ENCODE results near the gene SNAP29.

Gene SNAP29

GRCh38 chr22:20816559-20816958 lies 42.2 kb upstream of the SNAP29 start:
- peaks cover 24 to 81% of the 10 kb centered on the region in 2 experiments for H3K36me3 ChIP-seq (ENCODE audit: control insufficient read depth in 2 of 2, insufficient read depth in 1 of 2, low read length in 2 of 2)
- CTCF ChIA-PET: no interaction called here

GRCh38 chr22:20818471-20818870 lies 40.3 kb upstream of the SNAP29 start:
- no peak overlapping the region for H3K27ac ChIP-seq (ENCODE audit: extremely low read depth, low read depth, low read length)
- no peak overlapping the region for H3K4me3 ChIP-seq (ENCODE audit: low read depth, low read length)
- ChIA-PET POLR2A (no interaction called here), CTCF (interaction anchor here (0.6 kb wide), 1 partner anchor 163 kb away, joined by 3 read pairs; no protein-coding TSS in a partner anchor)
- H3K36me3 ChIP-seq (ENCODE audit: control insufficient read depth in 2 of 2, insufficient read depth in 1 of 2, low read length in 2 of 2): peaks cover 26 to 73% of the 10 kb centered on the region in 2 experiments
- H3K4me1 ChIP-seq (ENCODE audit: control insufficient read depth, insufficient read depth, low read length): no peaks in the 10 kb centered on the region
- H3K9me3 ChIP-seq (ENCODE audit: control insufficient read depth, insufficient read depth, low read depth, low read length): no peaks in the 10 kb centered on the region
- no peak for TF ChIP-seq ZNF26 (tag by site-specific recombination; IDR thresholded peaks at IDR 0.05)
- TF ChIP-seq ZNF362 (tag by site-specific recombination; IDR thresholded peaks at IDR 0.05): no peak
- no peak for TF ChIP-seq ZNF645 (tag by site-specific recombination; IDR thresholded peaks at IDR 0.05)
- no peak for TF ChIP-seq BCL11A (tag by site-specific recombination; IDR thresholded peaks at IDR 0.05; ENCODE audit: low read depth)
- TF ChIP-seq KLF17 (tag by site-specific recombination; IDR thresholded peaks at IDR 0.05): no peak
- TF ChIP-seq RBAK (tag by site-specific recombination; IDR thresholded peaks at IDR 0.05): no peak
- no peak for TF ChIP-seq ZNF146 (tag by site-specific recombination; IDR thresholded peaks at IDR 0.05)
- TF ChIP-seq PATZ1 (tag by site-specific recombination; IDR thresholded peaks at IDR 0.05): no peak
- TF ChIP-seq ZNF354C (tag by site-specific recombination; IDR thresholded peaks at IDR 0.05; ENCODE audit: borderline replicate concordance, low read depth): no peak
- TF ChIP-seq ZNF223 (tag by site-specific recombination; IDR thresholded peaks at IDR 0.05): no peak
- no peak for TF ChIP-seq ZSCAN18 (tag by site-specific recombination; IDR thresholded peaks at IDR 0.05)
- TF ChIP-seq ZNF214 (tag by site-specific recombination; IDR thresholded peaks at IDR 0.05; ENCODE audit: borderline replicate concordance): no peak

More at GRCh38 chr22:20816559-20816958, 42.2 kb upstream of the SNAP29 start:
- no peaks in the 10 kb centered on the region for H3K9me3 ChIP-seq (ENCODE audit: control insufficient read depth, insufficient read depth, low read depth, low read length)
- no peak overlapping the region for H3K27ac ChIP-seq (ENCODE audit: extremely low read depth, low read depth, low read length)
- POLR2A ChIA-PET: no interaction called here
- TF ChIP-seq ZNF558 (tag by site-specific recombination; IDR thresholded peaks at IDR 0.05) (no peak), ZNF76 (tag by site-specific recombination; IDR thresholded peaks at IDR 0.05; ENCODE audit: borderline replicate concordance, low read depth) (no peak), PRDM6 (tag by site-specific recombination; IDR thresholded peaks at IDR 0.05) (no peak), ZNF692 (tag by site-specific recombination; IDR thresholded peaks at IDR 0.05) (no peak), ZNF514 (tag by site-specific recombination; IDR thresholded peaks at IDR 0.05) (no peak), ZNF362 (tag by site-specific recombination; IDR thresholded peaks at IDR 0.05) (no peak)
- no peaks in the 10 kb centered on the region for H3K4me1 ChIP-seq (ENCODE audit: control insufficient read depth, insufficient read depth, low read length)
- H3K4me3 ChIP-seq (ENCODE audit: low read depth, low read length): no peak overlapping the region
